ENCODE results near the gene PPIP5K2. TPM values are rescaled to one million over a fixed set of nuclear protein-coding genes. Genes with fewer than 3 reads are reported as not detected.
"Not testable (repeated sequence)": the region's sequence is repeated elsewhere in the genome, so short reads cannot be mapped to it uniquely, and the experiment has no call there.

PPIP5K2 gene
- 10 to 100 TPM; 21.0 to 57.0 (median 27.0) TPM for total RNA-seq

DNA sequence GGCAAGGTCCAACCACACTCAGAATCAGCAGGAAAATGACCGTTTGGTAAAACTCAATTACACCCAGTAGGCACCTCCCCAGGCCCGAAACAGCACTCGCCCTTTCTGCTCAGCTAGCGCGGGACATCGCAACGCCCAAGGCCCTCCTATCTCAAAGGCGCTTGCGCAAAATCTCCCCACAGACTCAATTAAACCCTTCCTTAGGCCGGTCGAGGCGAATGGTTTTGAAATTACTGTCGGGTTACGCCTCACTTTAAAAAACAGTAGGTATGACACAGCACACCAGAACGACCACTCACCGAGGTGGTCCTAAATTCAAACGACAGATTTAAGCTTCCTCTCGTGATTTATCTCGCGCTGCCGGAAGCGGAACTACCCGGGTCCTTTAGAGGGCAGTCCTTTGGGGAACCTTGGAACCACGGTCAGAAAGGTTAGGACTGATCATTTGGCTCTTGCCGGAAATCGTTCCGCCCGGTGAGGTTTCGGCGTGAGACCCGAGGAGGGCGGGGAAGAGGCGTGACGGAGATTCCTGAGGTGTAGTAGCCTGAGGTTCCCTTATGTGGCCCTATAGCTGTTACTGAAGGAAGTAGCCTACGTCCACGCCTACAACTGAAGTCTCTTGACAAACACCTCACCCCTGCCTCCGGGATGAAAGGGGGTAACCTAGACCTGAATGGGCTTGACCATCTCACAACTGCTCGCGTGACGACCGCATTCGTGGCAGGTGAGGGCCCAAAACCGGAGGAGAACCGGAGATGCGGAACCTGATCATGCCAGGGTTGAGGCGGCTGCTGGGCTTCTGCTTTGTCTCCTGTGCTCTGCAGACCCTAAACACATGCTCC lies at the start of gene PPIP5K2, which contains the start of gene GIN1:
PPIP5K2 (plus strand) TSS at position 537 of the 842 bp plus-strand sequence. CDS start 9,289 bp downstream, outside the sequence.
GIN1 (minus strand) TSS at position 374 of the 842 bp plus-strand sequence. CDS start 11,431 bp downstream, outside the sequence.
- WGBS: 0% methylated on average over 43 of the region's 46 CpGs
- peaks cover 38% of the 10 kb centered on the region for H3K4me1 ChIP-seq

DNA sequence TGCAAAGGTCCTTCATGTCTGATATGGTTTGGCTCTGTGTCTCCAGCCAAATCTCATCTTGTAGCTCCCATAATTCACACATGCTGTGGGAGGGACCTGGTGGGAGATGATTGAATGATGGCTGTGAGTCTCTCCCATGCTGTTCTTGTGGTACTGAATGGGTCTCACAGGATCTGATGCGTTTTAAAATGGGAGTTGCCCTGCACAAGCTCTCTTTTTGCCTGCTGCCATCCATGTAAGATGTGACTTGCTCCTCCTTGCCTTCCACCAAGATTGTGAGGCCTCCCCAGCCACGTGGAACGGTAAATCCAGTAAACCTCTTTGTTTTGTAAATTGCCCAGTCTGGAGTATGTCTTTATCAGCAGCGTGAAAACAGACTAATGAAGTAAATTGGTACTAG lies 46.6 kb upstream of the PPIP5K2 start:
- not testable (repeated sequence) for H3K4me3 ChIP-seq; DNase-seq (ENCODE audit: low spot score in 2 of 2); H3K4me1 ChIP-seq; H3K27ac ChIP-seq; H3K36me3 ChIP-seq; H3K27me3 ChIP-seq
- whole genome bisulfite sequencing: 76% methylated on average over 4 of the region's 4 CpGs
- H3K9me3 ChIP-seq: peaks cover 21% of the 10 kb centered on the region

More for the DNA sequence above, at the start of gene PPIP5K2, which contains the start of gene GIN1:
- no peaks in the 10 kb centered on the region for H3K27me3 ChIP-seq
- no peaks in the 10 kb centered on the region for H3K9me3 ChIP-seq
- TF ChIP-seq EP300 (IDR thresholded peaks at IDR 0.05): no peak
- peak in 2 of 3 donors; percentile 38 to 89 for TF ChIP-seq POLR2AphosphoS5 (IDR thresholded peaks at IDR 0.05)
- TF ChIP-seq POLR2A (IDR thresholded peaks at IDR 0.05): peak in 1 of 2 donors; percentile 24
- DNase-seq (ENCODE audit: low spot score in 2 of 2): peak; percentile 95 to 97
- H3K27ac ChIP-seq: peak within 1 kb of the TSS; percentile 95
- no peaks in the 10 kb centered on the region for H3K36me3 ChIP-seq
- H3K4me3 ChIP-seq: peak within 1 kb of the TSS; percentile 73

DNA sequence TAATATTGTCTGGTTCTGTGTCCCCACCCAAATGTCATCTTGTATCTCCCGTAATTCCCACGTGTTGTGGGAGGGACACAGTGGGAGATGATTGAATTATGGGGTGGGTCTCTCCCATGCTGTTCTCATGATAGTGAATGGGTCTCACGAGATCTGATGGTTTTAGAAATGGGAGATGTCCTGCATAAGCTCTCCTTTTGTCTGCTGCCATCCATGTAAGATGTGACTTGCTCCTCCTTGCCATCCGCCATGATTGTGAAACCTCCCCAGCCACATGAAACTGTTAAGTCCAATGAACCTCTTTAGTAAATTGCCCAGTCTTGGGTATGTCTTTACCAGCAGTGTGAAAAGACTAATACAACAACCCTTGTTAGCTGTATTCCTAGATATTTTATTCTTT lies 44.7 kb upstream of the PPIP5K2 start:
- Histone ChIP-seq H3K36me3 (no peaks in the 10 kb centered on the region), H3K4me1 (no peaks in the 10 kb centered on the region), H3K4me3 (no peak overlapping the region), H3K9me3 (peaks cover 33% of the 10 kb centered on the region), H3K27me3 (no peaks in the 10 kb centered on the region), H3K27ac (no peak overlapping the region)
- WGBS: 91% methylated on average over 4 of the region's 4 CpGs
- DNase-seq (ENCODE audit: low spot score in 2 of 2): no peak
- no peak for TF ChIP-seq CTCF (IDR thresholded peaks at IDR 0.05)
- no peak for TF ChIP-seq EP300 (IDR thresholded peaks at IDR 0.05)
- no peak for TF ChIP-seq POLR2AphosphoS5 (IDR thresholded peaks at IDR 0.05)
- no peak for TF ChIP-seq POLR2A (IDR thresholded peaks at IDR 0.05)

DNA sequence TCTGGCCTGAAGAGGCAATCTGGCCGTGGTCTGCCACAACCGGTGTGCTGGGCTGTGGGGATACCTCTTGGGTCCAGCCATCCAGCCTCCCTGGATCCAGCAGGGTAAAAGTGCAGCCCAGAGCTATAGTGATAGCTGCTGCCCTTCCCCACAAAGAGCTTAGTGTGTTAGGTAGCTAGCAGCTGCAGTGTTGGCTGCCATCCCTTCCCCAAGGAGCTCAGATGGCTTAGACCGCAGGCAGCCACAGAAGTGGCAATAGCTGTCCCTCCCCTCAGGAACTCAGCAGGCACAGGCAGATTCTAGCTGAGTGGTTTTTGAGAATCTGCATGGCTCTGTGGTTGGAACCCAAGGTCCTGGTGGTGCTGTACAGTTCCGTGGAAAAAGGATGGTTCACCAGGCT lies 40.3 kb upstream of the PPIP5K2 start:
- 100% methylated on average over 3 of the region's 4 CpGs for WGBS
- Histone ChIP-seq H3K27me3 (no peaks in the 10 kb centered on the region), H3K9me3 (peaks cover 40% of the 10 kb centered on the region), H3K27ac (no peak overlapping the region), H3K4me1 (no peaks in the 10 kb centered on the region), H3K4me3 (no peak overlapping the region), H3K36me3 (peaks cover 5% of the 10 kb centered on the region)
- TF ChIP-seq CTCF (IDR thresholded peaks at IDR 0.05): no peak
- no peak for TF ChIP-seq POLR2AphosphoS5 (IDR thresholded peaks at IDR 0.05)
- TF ChIP-seq EP300 (IDR thresholded peaks at IDR 0.05): no peak
- TF ChIP-seq POLR2A (IDR thresholded peaks at IDR 0.05): no peak
- DNase-seq (ENCODE audit: low spot score in 2 of 2): no peak

GRCh38 chr5:103086547-103086946 lies 33.6 kb upstream of the PPIP5K2 start:
- Histone ChIP-seq H3K27ac (no peak overlapping the region), H3K4me3 (no peak overlapping the region), H3K4me1 (no peaks in the 10 kb centered on the region), H3K36me3 (peaks cover 39% of the 10 kb centered on the region), H3K27me3 (no peaks in the 10 kb centered on the region), H3K9me3 (peaks cover 13% of the 10 kb centered on the region)
- WGBS: 79% methylated on average over 1 of the region's 1 CpG
- DNase-seq (ENCODE audit: low spot score in 2 of 2): no peak
- TF ChIP-seq CTCF (IDR thresholded peaks at IDR 0.05) (no peak), POLR2AphosphoS5 (IDR thresholded peaks at IDR 0.05) (no peak), EP300 (IDR thresholded peaks at IDR 0.05) (no peak), POLR2A (IDR thresholded peaks at IDR 0.05) (no peak)

DNA sequence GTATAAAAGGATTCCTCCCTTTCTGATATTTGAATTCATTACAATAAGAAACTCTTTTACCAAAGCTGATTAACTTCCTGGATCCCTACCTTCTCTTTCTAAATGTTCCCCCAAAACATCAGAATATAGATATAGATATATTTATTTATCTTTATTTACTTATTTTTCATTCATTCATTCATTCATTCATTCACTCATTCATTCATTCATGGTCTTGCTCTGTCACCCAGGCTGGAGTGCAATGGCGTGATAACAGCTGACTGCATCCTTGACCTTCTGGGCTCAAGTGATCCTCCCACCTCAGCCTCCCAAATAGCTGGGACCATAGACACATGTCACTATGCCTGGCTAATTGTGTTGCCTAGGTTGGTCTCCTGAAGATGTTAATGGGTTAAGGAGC lies 30.8 kb upstream of the PPIP5K2 start:
- 100% methylated on average over 1 of the region's 1 CpG for WGBS
- Histone ChIP-seq H3K27ac (no peak overlapping the region), H3K9me3 (peaks cover 6% of the 10 kb centered on the region), H3K4me3 (no peak overlapping the region), H3K4me1 (no peaks in the 10 kb centered on the region), H3K27me3 (no peaks in the 10 kb centered on the region), H3K36me3 (peaks cover 44% of the 10 kb centered on the region)
- no peak for TF ChIP-seq CTCF (IDR thresholded peaks at IDR 0.05)
- TF ChIP-seq POLR2AphosphoS5 (IDR thresholded peaks at IDR 0.05): no peak
- TF ChIP-seq EP300 (IDR thresholded peaks at IDR 0.05): no peak
- TF ChIP-seq POLR2A (IDR thresholded peaks at IDR 0.05): no peak
- DNase-seq (ENCODE audit: low spot score in 2 of 2): no peak

All from suprapubic skin (tissue), 4 donors.